K562 (cell line): ENCODE results near the gene TGFBR2. TPM values are rescaled to one million over a fixed set of nuclear protein-coding genes. Genes with fewer than 3 reads are reported as not detected.

Experiments
- HDAC1 ChIP-seq, 2 experiments: fragments of 450-650 bp; IDR thresholded peaks; 2 replicates each; pipeline ENCODE4 v1.6.1; 2016 to 2017; ENCODE audit warnings: inconsistent platforms in 1 of 2, mild to moderate bottlenecking in 1 of 2, moderate library complexity in 1 of 2
- NRF1 ChIP-seq, 2 experiments: fragments of 450-650 bp; IDR thresholded peaks in 1 of 2; conservative IDR thresholded peaks in 1 of 2; 2 replicates each; pipeline ENCODE4 v1.6.1; 2014; ENCODE audit warnings: mild to moderate bottlenecking in 2 of 2
- SIRT6 ChIP-seq: IDR thresholded peaks from one replicate; pipeline ENCODE4 v1.6.1; 2012; ENCODE audit warnings: low read depth, mild to moderate bottlenecking, control low read depth, inconsistent platforms, low read length, moderate library complexity
- STAG1 ChIP-seq: sonication (generic); formaldehyde crosslinking; IDR thresholded peaks from 2 replicates; pipeline ENCODE4 v1.5.0; 2020; ENCODE audit warnings: missing genetic modification reagents, borderline replicate concordance
- ZHX1 ChIP-seq: fragments of 150-350 bp; conservative IDR thresholded peaks from 2 replicates; pipeline ENCODE4 v1.6.1; 2014; ENCODE audit warnings: low read length
- ZNF134 ChIP-seq: fragments of 250-450 bp; sonication (Bioruptor Pico); conservative IDR thresholded peaks from 2 replicates; pipeline ENCODE4 v1.4.0; 2020
- polyA plus RNA-seq, 8 experiments: library from polyadenylated mRNA; depleted of rRNA in 4 of 8; stranded (reverse) in 5 of 8; unstranded in 3 of 8; fragments of >200 nt; fragmentation: Nextera tagmentation in 2 of 8; fragmentation: Illumina TruSeq in 1 of 8; extraction: Ambion mirVana in 2 of 8; extraction: Trizol in 1 of 8; gene quantifications; 2 replicates each; pipeline versions ENCODE4 v1.2.1 to v1.2.3, GENCODE V29; 2011 to 2014; ENCODE audit warnings: inconsistent platforms in 1 of 8, missing spikeins in 1 of 8
- total RNA-seq, 7 experiments: library from RNA; depleted of rRNA in 6 of 7; stranded (reverse); fragments of >200 nt in 6 of 7; fragmentation: Illumina TruSeq in 2 of 7; extraction: Trizol in 2 of 7; gene quantifications; 2 replicates each; pipeline versions ENCODE4 v1.2.1 to v1.2.3, GENCODE V29; 2011 to 2021; ENCODE audit warnings: low replicate concordance in 1 of 7
- TF ChIP-seq, protein P1 (sequence below), 2 experiments: fragments of 150-350 bp in 1 of 2; IDR thresholded peaks; 2 replicates each; pipeline ENCODE4 v1.6.1; 2012 to 2016; ENCODE audit warnings: low read depth in 2 of 2, low read length in 2 of 2, mild to moderate bottlenecking in 1 of 2, moderate library complexity in 1 of 2

TGFBR2 gene
- total and polyA plus RNA-seq, 9 of the 15 experiments (the other 6 are each of a cell fraction or from before 2014, with no cell fraction given): 0.11 to 0.84 (median 0.24) TPM

- TF ChIP-seq ZHX1: no peak
- TF ChIP-seq SIRT6: no peak
- no peak for TF ChIP-seq ZNF134 (CRISPR knock-in tag)
- no peak for TF ChIP-seq NRF1 (conservative IDR thresholded peaks at IDR 0.05 in 1 of 2, IDR thresholded peaks at IDR 0.05 in 1 of 2)
- TF ChIP-seq, protein P1, sequence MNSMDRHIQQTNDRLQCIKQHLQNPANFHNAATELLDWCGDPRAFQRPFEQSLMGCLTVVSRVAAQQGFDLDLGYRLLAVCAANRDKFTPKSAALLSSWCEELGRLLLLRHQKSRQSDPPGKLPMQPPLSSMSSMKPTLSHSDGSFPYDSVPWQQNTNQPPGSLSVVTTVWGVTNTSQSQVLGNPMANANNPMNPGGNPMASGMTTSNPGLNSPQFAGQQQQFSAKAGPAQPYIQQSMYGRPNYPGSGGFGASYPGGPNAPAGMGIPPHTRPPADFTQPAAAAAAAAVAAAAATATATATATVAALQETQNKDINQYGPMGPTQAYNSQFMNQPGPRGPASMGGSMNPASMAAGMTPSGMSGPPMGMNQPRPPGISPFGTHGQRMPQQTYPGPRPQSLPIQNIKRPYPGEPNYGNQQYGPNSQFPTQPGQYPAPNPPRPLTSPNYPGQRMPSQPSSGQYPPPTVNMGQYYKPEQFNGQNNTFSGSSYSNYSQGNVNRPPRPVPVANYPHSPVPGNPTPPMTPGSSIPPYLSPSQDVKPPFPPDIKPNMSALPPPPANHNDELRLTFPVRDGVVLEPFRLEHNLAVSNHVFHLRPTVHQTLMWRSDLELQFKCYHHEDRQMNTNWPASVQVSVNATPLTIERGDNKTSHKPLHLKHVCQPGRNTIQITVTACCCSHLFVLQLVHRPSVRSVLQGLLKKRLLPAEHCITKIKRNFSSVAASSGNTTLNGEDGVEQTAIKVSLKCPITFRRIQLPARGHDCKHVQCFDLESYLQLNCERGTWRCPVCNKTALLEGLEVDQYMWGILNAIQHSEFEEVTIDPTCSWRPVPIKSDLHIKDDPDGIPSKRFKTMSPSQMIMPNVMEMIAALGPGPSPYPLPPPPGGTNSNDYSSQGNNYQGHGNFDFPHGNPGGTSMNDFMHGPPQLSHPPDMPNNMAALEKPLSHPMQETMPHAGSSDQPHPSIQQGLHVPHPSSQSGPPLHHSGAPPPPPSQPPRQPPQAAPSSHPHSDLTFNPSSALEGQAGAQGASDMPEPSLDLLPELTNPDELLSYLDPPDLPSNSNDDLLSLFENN (IDR thresholded peaks at IDR 0.05; ENCODE audit: low read depth in 2 of 2, low read length in 2 of 2): no peak
- no peak for TF ChIP-seq HDAC1 (IDR thresholded peaks at IDR 0.05)
- TF ChIP-seq STAG1 (CRISPR knock-in tag): no peak
- TF ChIP-seq, all 486 proteins: peak for 0
These were observed 28.6 kb upstream of the TGFBR2 start (continued) for GRCh38 chr3:30577788-30578187.
